HG03025 (cell line): ENCODE measurements around the gene CNNM2.
"Not testable (repeated sequence)": the region's sequence is repeated elsewhere in the genome, so short reads cannot be mapped to it uniquely, and the experiment has no call there.

ENCODE experiments used
- ATAC-seq: cut with Tn5 transposase; IDR thresholded peaks from one replicate; pipeline ENCODE4 v1.9.1; 2021; ENCODE audit warnings: mild to moderate bottlenecking, moderate library complexity; ENCODE audit not compliant: unreplicated experiment, low FRiP score

CNNM2 gene

DNA sequence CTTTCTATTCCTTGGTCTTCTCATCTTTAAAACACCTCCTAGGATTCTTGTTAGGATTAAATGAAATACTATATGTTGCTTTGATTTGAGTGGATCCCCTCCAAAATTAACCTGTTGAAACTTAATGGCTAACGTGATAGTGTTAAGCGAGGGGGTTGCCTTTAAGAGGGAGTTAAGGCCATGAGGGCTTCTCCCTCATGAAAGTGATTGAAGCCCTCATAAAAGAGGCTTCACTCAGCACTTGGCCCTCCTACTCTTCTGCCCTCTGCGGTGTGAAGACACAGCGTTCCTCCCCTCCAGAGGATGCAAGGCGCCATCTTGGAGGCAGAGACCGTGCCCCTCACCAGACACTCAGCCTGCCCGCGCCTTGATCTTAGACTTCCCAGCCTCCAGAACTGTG lies 46.6 kb downstream of the CNNM2 start:
- ATAC-seq, result no peak

GRCh38 chr10:102965311-102965851 lies 47.3 kb downstream of the CNNM2 start:
- no peak for ATAC-seq

- no peak for ATAC-seq
Observed at GRCh38 chr10:102967123-102967522, 49.0 kb downstream of the CNNM2 start.

- ATAC-seq, result no peak
Observed at GRCh38 chr10:102970562-102971340, 52.7 kb downstream of the CNNM2 start.

DNA sequence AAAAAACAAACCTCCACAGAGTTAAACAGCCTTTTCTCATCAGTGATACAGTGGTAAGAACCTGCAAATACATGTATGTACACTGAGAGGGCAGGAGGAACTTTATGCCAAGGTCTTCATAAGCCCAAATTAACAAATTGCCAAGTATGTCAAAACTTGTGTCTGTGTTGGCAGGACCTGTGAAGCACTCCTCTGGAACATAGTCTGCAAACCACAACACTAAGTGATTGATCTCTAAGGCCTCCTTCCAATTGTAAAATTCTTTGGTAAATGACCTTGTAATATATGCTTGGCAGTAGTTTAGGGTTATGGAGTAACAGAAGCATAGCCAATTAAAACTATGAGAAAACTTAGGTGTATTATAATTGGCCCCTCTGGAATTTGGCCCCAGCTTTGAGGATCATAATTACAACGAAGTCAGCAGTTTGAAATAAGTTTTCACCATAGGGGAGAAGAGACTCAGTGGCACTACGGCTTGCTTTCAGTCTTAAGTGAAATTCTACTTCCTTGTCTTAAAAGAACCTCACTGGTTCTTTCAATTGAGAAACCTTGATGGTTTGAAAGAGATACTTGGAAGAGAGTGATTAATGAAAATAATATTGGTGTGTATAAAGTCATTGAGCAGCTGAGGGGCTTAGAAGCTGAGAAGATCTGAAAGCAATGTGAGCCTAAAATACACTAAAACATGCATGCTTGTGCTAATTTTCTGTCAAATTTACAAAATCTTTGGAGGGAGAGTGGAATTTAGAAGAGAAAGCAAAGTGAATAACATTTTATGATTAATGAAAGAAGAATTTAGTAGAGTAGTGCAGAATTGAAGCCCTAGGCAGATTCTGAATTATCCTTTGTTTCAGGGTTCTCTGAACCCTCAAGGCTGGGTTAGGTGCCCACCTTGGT lies 57.6 kb downstream of the CNNM2 start:
- no peak for ATAC-seq

DNA sequence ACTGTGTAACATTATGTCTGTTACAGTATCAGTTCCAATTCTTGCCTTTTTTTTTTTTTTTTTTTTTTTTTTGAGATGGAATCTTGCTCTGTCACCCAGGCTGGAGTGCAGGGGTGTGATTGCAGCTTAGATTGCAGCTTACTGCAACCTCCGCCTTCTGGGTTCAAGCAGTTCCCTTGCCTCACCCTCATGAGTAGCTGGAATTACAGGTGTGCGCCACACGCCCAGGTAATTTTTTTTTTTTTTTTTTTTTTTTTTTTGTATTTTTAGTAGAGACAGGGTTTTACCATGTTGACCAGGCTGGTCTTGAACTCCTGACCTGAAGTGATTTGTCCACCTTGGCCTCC lies 58.3 kb downstream of the CNNM2 start:
- not testable (repeated sequence) for ATAC-seq

GRCh38 chr10:102982296-102982695 lies 64.2 kb downstream of the CNNM2 start:
- no peak for ATAC-seq

DNA sequence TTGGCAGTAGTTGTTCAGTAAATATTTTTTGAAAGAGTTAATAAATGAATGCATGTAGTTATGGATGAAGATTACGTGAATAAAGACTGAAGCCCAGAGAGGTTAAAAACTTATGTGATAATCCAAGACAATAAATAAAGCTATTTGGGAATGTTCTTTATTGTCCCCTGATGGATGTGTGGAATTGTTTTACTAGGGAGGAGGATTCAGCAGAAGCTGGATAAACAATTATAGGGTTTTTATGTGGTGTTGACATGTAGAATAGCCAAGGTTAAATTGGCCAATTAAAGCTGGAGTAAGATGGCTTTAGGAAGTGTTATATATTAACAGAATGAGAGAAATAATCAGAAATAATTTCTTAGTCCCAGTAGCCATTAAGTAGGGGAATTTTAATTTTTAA lies 66.0 kb downstream of the CNNM2 start:
- ATAC-seq, result no peak

- ATAC-seq, result no peak
Observed at GRCh38 chr10:102985811-102986210, 67.7 kb downstream of the CNNM2 start.

DNA sequence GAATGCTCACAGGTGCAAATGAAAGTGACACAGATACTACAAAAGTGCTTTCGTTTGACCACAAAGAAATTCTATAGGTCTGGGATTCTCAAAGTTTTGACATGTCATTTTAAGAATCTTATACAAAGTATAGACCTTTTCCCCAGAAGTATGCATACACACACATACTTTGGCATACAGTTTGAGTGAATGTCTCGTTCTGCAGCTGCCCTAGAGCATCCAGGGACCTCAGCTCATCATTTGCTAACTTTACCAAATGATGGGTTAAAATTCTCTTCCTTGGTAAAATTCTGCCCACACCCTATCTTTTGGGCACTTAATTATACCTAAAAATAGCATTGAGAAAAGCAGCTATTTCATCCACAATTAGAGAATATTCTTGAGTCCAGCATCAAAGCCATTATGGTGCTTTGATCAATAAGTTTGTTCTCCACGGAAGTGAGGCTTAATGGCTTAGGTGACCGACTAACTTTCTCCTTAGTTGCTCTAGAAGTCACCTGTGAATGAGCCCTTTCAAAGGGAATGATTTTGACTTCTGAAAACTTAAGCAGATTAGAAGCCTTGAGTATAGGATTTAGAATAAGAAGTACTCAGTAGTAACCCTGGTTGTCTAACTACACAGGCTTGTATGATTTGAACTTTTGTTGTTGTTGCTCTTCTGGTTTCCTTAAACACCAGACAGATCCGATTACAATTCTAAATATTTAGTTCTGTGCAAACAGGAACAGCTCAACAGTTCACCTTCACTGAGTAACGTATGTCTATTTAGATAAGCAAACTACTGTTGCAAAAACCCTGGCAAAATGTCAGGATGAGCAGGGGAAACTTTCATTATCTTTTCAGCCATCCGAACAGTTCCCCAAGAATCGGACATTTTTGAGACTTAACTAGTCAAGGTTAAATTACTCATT lies 70.6 kb downstream of the CNNM2 start:
- ATAC-seq, result no peak

DNA sequence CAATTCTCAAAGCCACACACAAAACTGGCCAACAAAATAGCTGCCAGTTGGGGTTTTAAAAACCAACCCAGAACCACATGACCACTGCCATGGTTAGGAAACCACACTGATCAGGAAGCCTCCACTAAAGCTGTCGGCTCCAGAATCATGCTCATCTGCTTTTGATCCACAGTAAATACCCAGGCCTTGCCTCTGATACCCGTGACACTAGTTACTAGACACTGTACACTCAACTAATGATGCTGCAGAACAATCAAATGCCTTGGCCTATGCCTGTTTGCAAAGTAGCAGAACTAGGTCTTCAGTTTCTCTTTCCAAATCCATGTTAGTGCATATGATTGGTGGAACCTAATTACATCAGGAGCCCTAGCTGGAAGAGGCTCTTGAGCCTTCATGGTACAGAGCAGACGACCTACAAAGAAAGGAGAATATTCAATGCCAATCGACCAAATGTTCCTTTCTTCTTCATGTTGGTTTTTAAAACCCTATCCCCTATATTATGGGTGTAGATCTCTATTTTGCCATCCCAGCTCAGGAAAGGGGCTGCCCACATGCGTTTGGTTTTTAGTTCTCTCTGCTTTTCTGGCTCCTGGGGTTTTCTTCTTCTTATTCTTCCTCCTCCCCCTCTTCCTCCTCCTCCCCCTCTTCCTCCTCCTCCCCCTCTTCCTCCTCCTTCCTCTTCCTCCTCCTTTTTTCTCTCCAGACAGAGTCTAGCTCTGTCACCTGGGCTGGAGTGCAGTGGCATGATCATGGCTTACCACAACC lies 76.6 kb downstream of the CNNM2 start:
- no peak for ATAC-seq

GRCh38 chr10:102996876-102997275 lies 78.8 kb downstream of the CNNM2 start:
- ATAC-seq, result no peak

GRCh38 chr10:102997998-102998397 lies 79.9 kb downstream of the CNNM2 start:
- ATAC-seq, result no peak

DNA sequence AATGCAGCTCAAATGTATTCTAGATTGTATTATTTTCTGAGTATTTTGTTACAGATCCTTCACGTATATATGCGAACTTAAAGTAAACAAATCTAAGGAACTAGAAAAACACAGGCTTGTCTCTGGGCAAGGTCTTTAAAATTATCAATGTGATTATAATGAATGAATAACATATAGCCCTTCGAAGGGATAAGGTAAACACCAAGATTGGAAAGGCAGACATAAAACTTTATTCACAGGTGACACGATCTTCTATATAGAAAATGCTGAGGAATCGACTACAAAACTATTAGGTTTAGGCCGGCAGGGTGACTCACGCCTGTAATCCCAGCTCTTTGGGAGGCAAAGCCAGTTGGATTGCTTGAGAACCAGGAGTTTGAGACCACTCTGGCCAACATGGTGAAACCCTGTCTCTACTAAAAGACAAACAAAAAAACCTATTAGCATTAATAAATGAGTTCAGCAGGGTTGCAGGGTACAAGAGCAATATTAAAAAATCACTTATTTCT lies 80.4 kb downstream of the CNNM2 start:
- ATAC-seq, result no peak

DNA sequence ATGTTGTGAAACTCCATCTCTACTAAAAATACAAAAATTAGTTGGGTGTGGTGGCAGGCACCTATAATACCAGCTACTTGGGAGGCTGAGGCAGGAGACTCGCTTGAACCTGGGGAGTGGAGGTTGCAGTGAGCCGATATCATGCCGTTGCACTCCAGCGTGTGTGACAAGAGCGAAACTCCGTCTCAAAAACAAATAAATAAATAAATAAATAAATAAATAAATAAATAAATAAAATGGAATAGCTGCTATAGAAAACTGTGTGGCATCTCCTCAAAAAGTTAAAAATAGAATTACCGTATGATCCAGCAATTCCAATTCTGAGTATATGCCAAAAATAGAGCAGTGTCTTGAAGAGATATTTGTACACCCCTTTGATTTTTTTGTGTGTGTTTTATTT lies 82.0 kb downstream of the CNNM2 start:
- not testable (repeated sequence) for ATAC-seq

GRCh38 chr10:103007017-103007416 lies 88.9 kb downstream of the CNNM2 start:
- no peak for ATAC-seq

GRCh38 chr10:103013416-103013815 lies 95.3 kb downstream of the CNNM2 start:
- ATAC-seq, result no peak

DNA sequence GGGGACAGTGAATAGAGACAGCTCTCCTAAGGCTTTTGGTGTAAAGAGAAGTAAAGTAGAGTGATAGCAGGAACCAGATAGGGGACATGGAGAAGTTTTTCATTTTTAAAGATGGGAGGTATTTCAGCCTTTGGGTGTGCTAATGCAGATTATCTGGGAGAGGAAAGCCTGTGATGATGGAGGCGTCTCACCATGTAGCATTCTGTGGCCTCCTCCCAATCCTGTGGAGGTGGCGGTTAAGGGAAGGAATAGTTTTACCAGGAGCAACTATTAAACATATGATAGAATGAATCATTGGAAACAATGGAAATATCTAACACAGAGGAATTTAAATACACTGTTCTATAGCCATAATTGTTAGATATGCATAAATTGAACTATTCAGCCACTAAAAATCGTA lies 101.3 kb downstream of the CNNM2 start:
- no peak for ATAC-seq

DNA sequence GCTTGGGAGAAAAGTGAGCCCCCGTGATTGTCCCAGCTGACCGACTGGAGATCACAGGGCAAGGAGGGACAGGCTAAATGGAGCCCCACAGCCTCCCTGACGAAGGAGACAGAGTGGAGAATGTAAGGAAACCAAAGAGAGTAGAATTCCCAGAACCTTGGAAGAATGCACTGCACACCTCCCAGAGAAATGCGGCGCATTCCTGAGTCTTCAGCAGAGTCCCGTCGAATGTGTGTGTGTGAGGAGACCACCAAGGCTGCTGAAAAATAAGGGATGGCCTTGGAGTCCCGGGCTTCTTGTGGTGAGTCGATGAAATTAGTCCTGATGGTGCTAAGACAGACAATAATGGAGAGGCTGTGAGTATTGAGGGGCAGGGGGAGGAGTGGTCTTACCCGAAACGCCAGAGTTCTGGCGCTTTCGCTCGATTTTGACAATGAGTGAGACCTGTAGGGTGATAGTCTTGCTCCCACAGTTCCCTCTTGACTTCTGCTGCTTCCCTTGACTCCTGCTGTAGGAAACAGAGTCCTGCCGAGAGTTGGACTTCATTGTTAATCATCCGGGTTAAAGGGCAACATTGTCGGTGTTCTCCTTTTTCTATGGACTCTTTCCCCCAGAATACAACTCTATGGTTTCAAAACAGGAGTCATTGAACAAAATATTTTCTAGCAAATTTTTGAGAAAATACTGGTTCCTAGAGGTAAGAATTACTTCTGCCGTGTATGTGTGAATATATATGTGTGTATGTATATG lies 103.2 kb downstream of the CNNM2 start:
- no peak for ATAC-seq
